ENCODE results near the gene TMEM131.

The TMEM131 gene

DNA sequence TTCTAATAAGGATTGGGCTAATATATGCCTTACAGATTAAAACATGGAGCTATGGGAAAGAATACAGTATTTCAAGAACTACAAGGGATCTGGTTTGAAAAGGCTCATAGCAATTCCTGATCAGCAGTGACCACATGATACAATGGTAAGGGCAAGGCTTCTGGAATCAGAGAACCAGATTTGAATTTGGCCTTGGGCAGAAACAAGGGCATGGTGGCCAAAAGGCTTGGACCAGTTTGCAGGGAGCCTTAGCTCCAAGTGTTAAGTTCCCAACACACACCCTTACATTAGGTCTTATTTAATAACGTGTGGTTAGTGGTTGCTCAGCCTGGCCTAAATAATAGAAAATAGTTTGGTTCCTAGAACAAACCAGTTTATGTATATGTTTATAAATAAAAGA is 194.7 kb downstream of the TMEM131 start:
- TF ChIP-seq, protein P1, sequence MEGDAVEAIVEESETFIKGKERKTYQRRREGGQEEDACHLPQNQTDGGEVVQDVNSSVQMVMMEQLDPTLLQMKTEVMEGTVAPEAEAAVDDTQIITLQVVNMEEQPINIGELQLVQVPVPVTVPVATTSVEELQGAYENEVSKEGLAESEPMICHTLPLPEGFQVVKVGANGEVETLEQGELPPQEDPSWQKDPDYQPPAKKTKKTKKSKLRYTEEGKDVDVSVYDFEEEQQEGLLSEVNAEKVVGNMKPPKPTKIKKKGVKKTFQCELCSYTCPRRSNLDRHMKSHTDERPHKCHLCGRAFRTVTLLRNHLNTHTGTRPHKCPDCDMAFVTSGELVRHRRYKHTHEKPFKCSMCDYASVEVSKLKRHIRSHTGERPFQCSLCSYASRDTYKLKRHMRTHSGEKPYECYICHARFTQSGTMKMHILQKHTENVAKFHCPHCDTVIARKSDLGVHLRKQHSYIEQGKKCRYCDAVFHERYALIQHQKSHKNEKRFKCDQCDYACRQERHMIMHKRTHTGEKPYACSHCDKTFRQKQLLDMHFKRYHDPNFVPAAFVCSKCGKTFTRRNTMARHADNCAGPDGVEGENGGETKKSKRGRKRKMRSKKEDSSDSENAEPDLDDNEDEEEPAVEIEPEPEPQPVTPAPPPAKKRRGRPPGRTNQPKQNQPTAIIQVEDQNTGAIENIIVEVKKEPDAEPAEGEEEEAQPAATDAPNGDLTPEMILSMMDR (IDR thresholded peaks at IDR 0.05; ENCODE audit: low read depth, low read length): no peak
- no peaks in the 10 kb centered on the region for H3K9me3 ChIP-seq (ENCODE audit: severe bottlenecking)
- H3K27me3 ChIP-seq (ENCODE audit: insufficient read depth, low read depth, severe bottlenecking): no peaks in the 10 kb centered on the region
- DNase-seq: no peak
- no peak overlapping the region for H3K27ac ChIP-seq
- peaks cover 35% of the 10 kb centered on the region for H3K36me3 ChIP-seq
- no peak overlapping the region for H3K4me3 ChIP-seq (ENCODE audit: low read depth, low read length)

DNA sequence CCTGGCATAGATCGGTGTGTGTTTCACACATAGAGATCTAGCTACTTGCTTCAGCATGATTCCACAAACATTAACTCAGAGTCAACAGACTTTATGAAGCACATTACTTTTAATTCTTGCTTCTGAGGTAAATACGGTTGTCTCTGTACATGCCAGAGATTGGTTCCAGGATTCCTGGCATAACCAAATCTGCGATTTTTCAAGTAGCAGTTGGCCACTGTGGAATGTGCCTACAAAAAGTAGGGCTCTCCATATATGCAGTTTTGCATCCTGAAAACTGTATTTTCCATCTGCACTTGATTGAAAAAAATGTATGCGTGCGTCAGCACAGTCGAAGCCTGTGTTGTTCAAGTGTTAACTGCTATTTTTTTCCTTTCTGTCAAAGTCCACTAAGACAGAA is 197.3 kb downstream of the TMEM131 start:
- no peaks in the 10 kb centered on the region for H3K9me3 ChIP-seq (ENCODE audit: severe bottlenecking)
- no peaks in the 10 kb centered on the region for H3K27me3 ChIP-seq (ENCODE audit: insufficient read depth, low read depth, severe bottlenecking)
- no peak for DNase-seq
- H3K36me3 ChIP-seq: peaks cover 28% of the 10 kb centered on the region
- H3K4me3 ChIP-seq (ENCODE audit: low read depth, low read length): no peak overlapping the region
- TF ChIP-seq, protein P1 (IDR thresholded peaks at IDR 0.05; ENCODE audit: low read depth, low read length): no peak
- no peak overlapping the region for H3K27ac ChIP-seq

DNA sequence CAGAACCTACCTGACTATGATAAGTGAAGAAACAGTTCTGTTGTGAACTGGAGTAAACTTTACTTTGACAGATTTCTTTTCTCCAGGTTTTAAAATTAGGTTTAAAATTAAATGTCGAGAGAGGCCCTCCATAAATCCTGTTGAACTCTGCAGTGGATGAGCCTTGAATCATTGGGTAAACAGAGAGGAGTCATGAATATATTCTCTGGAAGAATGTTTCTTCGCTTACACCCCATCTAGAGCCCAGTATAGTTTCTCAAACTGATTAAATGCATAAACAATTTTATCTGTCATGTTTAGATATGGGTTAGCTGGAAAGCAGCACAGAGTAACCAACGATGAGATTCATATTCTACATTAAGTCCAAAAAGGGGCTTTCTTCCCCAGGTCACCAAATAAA is 198.4 kb downstream of the TMEM131 start:
- Histone ChIP-seq H3K36me3 (peaks cover 28% of the 10 kb centered on the region), H3K4me3 (ENCODE audit: low read depth, low read length) (no peak overlapping the region), H3K27me3 (ENCODE audit: insufficient read depth, low read depth, severe bottlenecking) (no peaks in the 10 kb centered on the region), H3K27ac (no peak overlapping the region), H3K9me3 (ENCODE audit: severe bottlenecking) (no peaks in the 10 kb centered on the region)
- DNase-seq: no peak
- TF ChIP-seq, protein P1 (IDR thresholded peaks at IDR 0.05; ENCODE audit: low read depth, low read length): no peak

DNA sequence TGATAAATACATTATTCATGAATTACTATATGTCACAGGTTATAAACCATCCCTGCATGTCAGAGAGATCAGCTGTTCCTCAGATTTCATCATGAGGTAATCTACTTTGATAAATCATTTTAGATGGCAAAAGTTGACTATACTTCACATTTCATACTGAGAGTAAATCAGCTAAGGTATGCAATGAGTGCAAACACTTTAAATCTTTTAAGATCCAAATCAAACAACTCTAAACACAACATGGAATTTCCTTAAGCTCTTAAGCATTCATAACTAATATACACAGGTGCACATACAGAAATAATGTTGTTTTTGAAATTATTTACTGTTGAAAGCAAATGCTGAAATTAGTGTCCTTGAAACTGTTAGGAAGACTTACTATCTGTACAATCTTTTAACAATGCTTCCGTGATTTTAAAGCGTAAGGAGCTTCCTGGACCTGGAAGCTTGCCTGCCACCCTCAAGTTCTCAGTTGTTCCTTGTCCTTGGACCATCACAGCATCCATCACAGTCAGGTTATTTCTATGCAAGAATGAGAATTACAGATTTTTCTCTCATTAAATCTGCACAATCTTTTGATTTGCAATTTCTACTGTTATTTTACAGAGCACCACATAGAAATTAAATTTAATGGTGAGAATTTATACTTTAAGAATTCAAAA is 199.2 kb downstream of the TMEM131 start:
- Histone ChIP-seq H3K4me3 (ENCODE audit: low read depth, low read length) (no peak overlapping the region), H3K27me3 (ENCODE audit: insufficient read depth, low read depth, severe bottlenecking) (no peaks in the 10 kb centered on the region), H3K9me3 (ENCODE audit: severe bottlenecking) (no peaks in the 10 kb centered on the region), H3K36me3 (peaks cover 27% of the 10 kb centered on the region; the same call in 1 of the 2 replicates), H3K27ac (no peak overlapping the region)
- TF ChIP-seq, protein P1 (IDR thresholded peaks at IDR 0.05; ENCODE audit: low read depth, low read length): no peak
- no peak for DNase-seq

DNA sequence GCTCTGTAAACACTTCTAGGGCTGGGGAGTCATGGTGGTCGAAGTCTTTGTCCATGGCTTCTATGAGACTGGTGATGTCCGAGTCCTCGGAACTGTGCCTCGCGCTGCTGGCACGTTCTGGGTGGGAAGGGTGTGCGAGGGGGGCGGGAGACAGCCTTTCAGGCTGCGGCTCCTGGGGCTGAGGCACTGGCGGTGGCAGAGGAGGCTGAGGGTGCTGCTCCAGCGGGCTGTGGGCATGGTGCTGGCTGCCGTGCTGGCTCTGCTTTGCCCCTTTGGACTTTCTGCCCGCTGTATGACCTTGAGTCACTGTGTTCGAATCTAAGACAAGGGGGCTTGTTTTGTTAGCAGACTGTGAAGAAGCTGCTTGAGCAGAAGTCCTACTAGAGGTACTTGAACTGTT is 203.3 kb downstream of the TMEM131 start:
- TF ChIP-seq, protein P1 (IDR thresholded peaks at IDR 0.05; ENCODE audit: low read depth, low read length): no peak
- peaks cover 17% of the 10 kb centered on the region for H3K36me3 ChIP-seq
- no peaks in the 10 kb centered on the region for H3K27me3 ChIP-seq (ENCODE audit: insufficient read depth, low read depth, severe bottlenecking)

More for the DNA sequence above, 203.3 kb downstream of the TMEM131 start:
- DNase-seq: no peak
- no peak overlapping the region for H3K4me3 ChIP-seq (ENCODE audit: low read depth, low read length)
- H3K27ac ChIP-seq: no peak overlapping the region
- H3K9me3 ChIP-seq (ENCODE audit: severe bottlenecking): no peaks in the 10 kb centered on the region
